ENCODE measurements around the gene RELN. TPM values are rescaled to one million over a fixed set of nuclear protein-coding genes. Genes with fewer than 3 reads are reported as not detected.

The RELN gene
- total RNA-seq, 2 donors from 2014 or later: 3.9 to 8.5 TPM

GRCh38 chr7:103680161-103681144 is 309.0 kb downstream of the RELN start:
- Mint-ChIP-seq H3K36me3 (ENCODE audit: low read depth) (no peaks in the 10 kb centered on the region), H3K27me3 (ENCODE audit: insufficient read depth) (no peaks in the 10 kb centered on the region), H3K4me3 (no peak overlapping the region), H3K4me1 (peaks cover 12% of the 10 kb centered on the region), H3K27ac (no peak overlapping the region), H3K9me3 (peaks cover 7% of the 10 kb centered on the region)
- Histone ChIP-seq H3K9ac (ENCODE audit: extremely low read depth, low read length, poor library complexity, severe bottlenecking) (no peak overlapping the region), H3K4me1 (ENCODE audit: control insufficient read depth, insufficient read depth, low read length) (peaks cover 7% of the 10 kb centered on the region), H3K9me3 (ENCODE audit: control insufficient read depth, low read length) (no peaks in the 10 kb centered on the region), H3K4me3 (ENCODE audit: low read length) (no peak overlapping the region), H3K27me3 (ENCODE audit: control insufficient read depth, insufficient read depth, low read length, poor library complexity, severe bottlenecking) (no peaks in the 10 kb centered on the region), H3K36me3 (ENCODE audit: control insufficient read depth, insufficient read depth, low read length) (no peaks in the 10 kb centered on the region), H3K27ac (ENCODE audit: low read depth, low read length) (no peak overlapping the region)
- 78 to 80% methylated on average over 4 to 6 of the region's 6 CpGs for WGBS, 2 experiments (ENCODE audit: insufficient coverage in 1 of 2, insufficient read length in 1 of 2)
- peak; percentile 54 for DNase-seq
- TF ChIP-seq, protein P1, sequence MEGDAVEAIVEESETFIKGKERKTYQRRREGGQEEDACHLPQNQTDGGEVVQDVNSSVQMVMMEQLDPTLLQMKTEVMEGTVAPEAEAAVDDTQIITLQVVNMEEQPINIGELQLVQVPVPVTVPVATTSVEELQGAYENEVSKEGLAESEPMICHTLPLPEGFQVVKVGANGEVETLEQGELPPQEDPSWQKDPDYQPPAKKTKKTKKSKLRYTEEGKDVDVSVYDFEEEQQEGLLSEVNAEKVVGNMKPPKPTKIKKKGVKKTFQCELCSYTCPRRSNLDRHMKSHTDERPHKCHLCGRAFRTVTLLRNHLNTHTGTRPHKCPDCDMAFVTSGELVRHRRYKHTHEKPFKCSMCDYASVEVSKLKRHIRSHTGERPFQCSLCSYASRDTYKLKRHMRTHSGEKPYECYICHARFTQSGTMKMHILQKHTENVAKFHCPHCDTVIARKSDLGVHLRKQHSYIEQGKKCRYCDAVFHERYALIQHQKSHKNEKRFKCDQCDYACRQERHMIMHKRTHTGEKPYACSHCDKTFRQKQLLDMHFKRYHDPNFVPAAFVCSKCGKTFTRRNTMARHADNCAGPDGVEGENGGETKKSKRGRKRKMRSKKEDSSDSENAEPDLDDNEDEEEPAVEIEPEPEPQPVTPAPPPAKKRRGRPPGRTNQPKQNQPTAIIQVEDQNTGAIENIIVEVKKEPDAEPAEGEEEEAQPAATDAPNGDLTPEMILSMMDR (conservative IDR thresholded peaks at IDR 0.05): no peak

GRCh38 chr7:103679151-103680132 is 310.0 kb downstream of the RELN start:
- no peak for DNase-seq
- TF ChIP-seq, protein P1 (conservative IDR thresholded peaks at IDR 0.05): no peak
- no peaks in the 10 kb centered on the region for H3K27me3 Mint-ChIP-seq (ENCODE audit: insufficient read depth)
- no peak overlapping the region for H3K9ac ChIP-seq (ENCODE audit: extremely low read depth, low read length, poor library complexity, severe bottlenecking)
- peaks cover 7% of the 10 kb centered on the region for H3K4me1 ChIP-seq (ENCODE audit: control insufficient read depth, insufficient read depth, low read length)
- no peaks in the 10 kb centered on the region for H3K36me3 Mint-ChIP-seq (ENCODE audit: low read depth)
- H3K9me3 Mint-ChIP-seq: peaks cover 13% of the 10 kb centered on the region
- no peak overlapping the region for H3K4me3 Mint-ChIP-seq
- H3K27ac ChIP-seq (ENCODE audit: low read depth, low read length): no peak overlapping the region
- no peak overlapping the region for H3K4me3 ChIP-seq (ENCODE audit: low read length)
- H3K27me3 ChIP-seq (ENCODE audit: control insufficient read depth, insufficient read depth, low read length, poor library complexity, severe bottlenecking): no peaks in the 10 kb centered on the region
- no peak overlapping the region for H3K27ac Mint-ChIP-seq
- 89 to 98% methylated on average over 3 to 4 of the region's 4 CpGs for WGBS, 2 experiments (ENCODE audit: insufficient coverage in 1 of 2, insufficient read length in 1 of 2)
- H3K4me1 Mint-ChIP-seq: peaks cover 12% of the 10 kb centered on the region
- H3K9me3 ChIP-seq (ENCODE audit: control insufficient read depth, low read length): no peaks in the 10 kb centered on the region
- H3K36me3 ChIP-seq (ENCODE audit: control insufficient read depth, insufficient read depth, low read length): no peaks in the 10 kb centered on the region

GRCh38 chr7:103668279-103668941 is 321.0 kb downstream of the RELN start:
- no peak overlapping the region for H3K27ac ChIP-seq (ENCODE audit: low read depth, low read length)
- 80 to 95% methylated on average over 1 to 2 of the region's 2 CpGs for WGBS, 2 experiments (ENCODE audit: insufficient coverage in 1 of 2, insufficient read length in 1 of 2)
- peaks cover 5% of the 10 kb centered on the region for H3K4me1 Mint-ChIP-seq

More at GRCh38 chr7:103668279-103668941, 321.0 kb downstream of the RELN start:
- TF ChIP-seq, protein P1 (conservative IDR thresholded peaks at IDR 0.05): no peak
- no peak overlapping the region for H3K9ac ChIP-seq (ENCODE audit: extremely low read depth, low read length, poor library complexity, severe bottlenecking)
- no peaks in the 10 kb centered on the region for H3K27me3 Mint-ChIP-seq (ENCODE audit: insufficient read depth)
- DNase-seq: no peak
- no peak overlapping the region for H3K27ac Mint-ChIP-seq
- no peaks in the 10 kb centered on the region for H3K9me3 Mint-ChIP-seq
- no peaks in the 10 kb centered on the region for H3K36me3 ChIP-seq (ENCODE audit: control insufficient read depth, insufficient read depth, low read length)
- H3K4me1 ChIP-seq (ENCODE audit: control insufficient read depth, insufficient read depth, low read length): no peaks in the 10 kb centered on the region
- no peaks in the 10 kb centered on the region for H3K27me3 ChIP-seq (ENCODE audit: control insufficient read depth, insufficient read depth, low read length, poor library complexity, severe bottlenecking)
- no peaks in the 10 kb centered on the region for H3K9me3 ChIP-seq (ENCODE audit: control insufficient read depth, low read length)
- H3K4me3 ChIP-seq (ENCODE audit: low read length): no peak overlapping the region
- no peak overlapping the region for H3K4me3 Mint-ChIP-seq
- H3K36me3 Mint-ChIP-seq (ENCODE audit: low read depth): no peaks in the 10 kb centered on the region

Data from endodermal cell (in vitro differentiated cells).